Measurements from ENCODE around the gene NOL6.
A peak's percentile ranks its signal among the peaks of the same experiment; 100 is the strongest.

The NOL6 gene

GRCh38 chr9:33453999-33454660 lies 19.6 kb downstream of the NOL6 start:
- DNase-seq = no peak
- intact Hi-C loops (cut with DNase I; ENCODE audit: low total_unique reads) = no loop called here
- Histone ChIP-seq H3K4me1 (peaks cover 0 to 6% (median 0%) of the 10 kb centered on the region in 4 donors), H3K27ac (no peak overlapping the region), H3K9me3 (no peaks in the 10 kb centered on the region), H3K27me3 (no peaks in the 10 kb centered on the region), H3K4me3 (no peak overlapping the region), H3K36me3 (no peaks in the 10 kb centered on the region)
- TF ChIP-seq CTCF (IDR thresholded peaks at IDR 0.05) = no peak

DNA sequence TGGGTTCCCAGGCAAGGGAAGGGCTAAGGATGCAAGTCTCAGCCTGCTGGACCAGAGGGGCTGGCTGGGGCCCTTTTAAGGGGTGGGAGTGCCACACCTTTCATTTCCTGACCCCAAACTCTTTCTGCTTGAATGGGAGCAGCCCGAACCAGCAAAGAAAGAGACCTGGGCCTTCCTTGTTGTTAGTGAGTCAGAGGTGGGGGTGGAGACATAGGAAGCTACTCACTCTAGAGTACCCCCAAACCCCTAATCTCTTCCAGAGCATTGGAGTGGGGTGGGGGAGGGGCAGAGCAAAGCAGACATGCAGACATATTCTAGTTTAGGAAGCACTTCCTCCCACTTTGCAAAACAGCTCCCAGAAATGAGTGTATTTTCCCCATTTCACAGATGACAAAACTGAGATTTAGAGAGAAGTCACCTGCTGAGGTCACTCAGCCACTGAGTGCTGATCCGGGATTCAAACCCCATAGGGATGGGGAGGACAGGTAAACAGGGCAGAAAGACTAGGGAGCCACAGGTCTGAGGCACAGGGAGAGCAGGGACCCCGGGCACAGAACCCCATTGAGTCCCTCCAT lies 20.4 kb downstream of the NOL6 start:
- H3K27ac ChIP-seq = no peak overlapping the region
- no peaks in the 10 kb centered on the region for H3K36me3 ChIP-seq
- peaks cover 0 to 6% (median 0%) of the 10 kb centered on the region in 4 donors for H3K4me1 ChIP-seq
- H3K9me3 ChIP-seq = no peaks in the 10 kb centered on the region
- DNase-seq = no peak
- intact Hi-C loops (cut with DNase I; ENCODE audit: low total_unique reads) = no loop called here
- TF ChIP-seq CTCF (IDR thresholded peaks at IDR 0.05) = no peak
- no peak overlapping the region for H3K4me3 ChIP-seq
- no peaks in the 10 kb centered on the region for H3K27me3 ChIP-seq

DNA sequence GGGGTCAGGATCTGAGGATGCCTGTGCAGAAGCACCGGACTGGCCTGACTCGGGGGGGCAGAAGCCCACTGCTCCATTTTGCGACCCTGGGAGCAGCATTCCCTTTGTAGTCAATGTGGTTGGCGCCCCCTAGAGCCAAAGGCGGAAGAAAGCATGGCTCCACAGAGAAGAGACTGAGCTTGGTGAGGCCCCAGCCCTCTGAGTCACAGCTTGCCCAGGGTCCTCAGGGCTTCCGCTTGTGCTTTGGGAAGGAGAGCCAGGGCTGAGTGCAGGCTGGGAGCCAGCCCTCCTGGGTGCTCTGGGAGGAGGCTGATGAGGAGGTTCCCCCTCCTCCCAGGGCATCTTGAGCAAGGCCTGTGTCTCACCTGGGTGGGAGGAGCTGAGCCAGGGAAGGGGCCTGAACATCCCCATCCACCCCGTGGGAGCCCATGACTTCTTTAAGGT lies 20.9 kb downstream of the NOL6 start:
- Histone ChIP-seq H3K36me3 (no peaks in the 10 kb centered on the region), H3K27me3 (no peaks in the 10 kb centered on the region), H3K9me3 (no peaks in the 10 kb centered on the region), H3K4me1 (peaks cover 0 to 9% (median 3%) of the 10 kb centered on the region in 4 donors), H3K27ac (no peak overlapping the region), H3K4me3 (no peak overlapping the region)
- no peak for DNase-seq
- intact Hi-C loops (cut with DNase I; ENCODE audit: low total_unique reads) = no loop called here
- peak in 1 of 2 experiments; percentile 27 for TF ChIP-seq CTCF (IDR thresholded peaks at IDR 0.05)

GRCh38 chr9:33450621-33451146 lies 23.0 kb downstream of the NOL6 start:
- no peak for TF ChIP-seq CTCF (IDR thresholded peaks at IDR 0.05)
- H3K36me3 ChIP-seq = no peaks in the 10 kb centered on the region
- H3K4me3 ChIP-seq = no peak overlapping the region
- no peaks in the 10 kb centered on the region for H3K27me3 ChIP-seq
- intact Hi-C loops (cut with DNase I; ENCODE audit: low total_unique reads) = no loop called here
- DNase-seq = no peak
- H3K4me1 ChIP-seq = peaks cover 3 to 24% (median 16%) of the 10 kb centered on the region in 4 donors
- H3K9me3 ChIP-seq = no peaks in the 10 kb centered on the region
- no peak overlapping the region for H3K27ac ChIP-seq

DNA sequence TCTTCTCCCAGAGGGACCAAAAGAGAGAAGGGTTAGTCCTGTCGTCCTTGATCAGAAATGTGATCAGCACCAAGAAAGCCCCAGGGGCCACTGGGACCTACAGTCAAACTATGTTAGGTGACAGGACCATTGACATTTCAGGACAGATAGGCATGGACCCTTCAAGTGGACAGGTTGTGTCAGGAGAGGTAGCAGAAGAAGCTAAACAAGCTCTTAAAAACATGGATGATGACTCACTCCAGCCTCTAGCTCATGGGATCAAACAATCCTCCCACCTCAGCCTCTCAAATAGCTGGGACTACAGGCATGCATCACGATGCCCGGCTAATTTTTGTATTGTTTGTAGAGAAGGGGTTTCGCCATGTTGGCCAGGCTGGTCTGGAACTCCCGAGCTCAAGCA lies 24.0 kb downstream of the NOL6 start:
- intact Hi-C loops (cut with DNase I; ENCODE audit: low total_unique reads) = no loop called here

More for the DNA sequence above, 24.0 kb downstream of the NOL6 start:
- Histone ChIP-seq H3K4me3 (no peak overlapping the region), H3K27me3 (no peaks in the 10 kb centered on the region), H3K4me1 (peaks cover 3 to 29% (median 16%) of the 10 kb centered on the region in 4 donors), H3K36me3 (no peaks in the 10 kb centered on the region), H3K9me3 (no peaks in the 10 kb centered on the region), H3K27ac (no peak overlapping the region)
- no peak for TF ChIP-seq CTCF (IDR thresholded peaks at IDR 0.05)
- no peak for DNase-seq

All from tibial artery (tissue), 4 donors.